ENCODE data around the gene WWTR1. TPM values are rescaled to one million over a fixed set of nuclear protein-coding genes. Genes with fewer than 3 reads are reported as not detected.

WWTR1 gene
- total and polyA plus RNA-seq, 2 of the 8 experiments (the other 6 are each of a cell fraction or from before 2014, with no cell fraction given): 15.7 to 18.6 TPM

DNA sequence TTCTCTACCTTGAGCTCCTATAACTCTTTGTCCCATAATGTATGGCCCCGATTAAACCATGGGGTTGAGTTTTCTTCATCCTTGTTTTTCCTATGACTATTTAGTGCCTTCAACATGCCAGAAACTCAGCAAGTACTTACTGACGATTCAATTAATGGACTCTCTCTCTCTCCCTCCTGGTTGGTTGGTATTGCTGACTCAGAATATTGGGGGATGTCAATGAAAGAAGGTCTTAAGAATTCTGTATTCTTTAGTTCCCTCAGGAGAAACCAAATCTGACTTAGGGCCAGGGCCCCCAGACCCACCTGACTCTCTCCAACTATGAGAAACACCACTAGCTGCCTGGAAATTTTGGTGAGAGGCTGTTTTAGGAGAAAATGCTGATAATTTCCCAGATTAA, 142.6 kb downstream of the WWTR1 start (continued):
- TF ChIP-seq, protein P1, sequence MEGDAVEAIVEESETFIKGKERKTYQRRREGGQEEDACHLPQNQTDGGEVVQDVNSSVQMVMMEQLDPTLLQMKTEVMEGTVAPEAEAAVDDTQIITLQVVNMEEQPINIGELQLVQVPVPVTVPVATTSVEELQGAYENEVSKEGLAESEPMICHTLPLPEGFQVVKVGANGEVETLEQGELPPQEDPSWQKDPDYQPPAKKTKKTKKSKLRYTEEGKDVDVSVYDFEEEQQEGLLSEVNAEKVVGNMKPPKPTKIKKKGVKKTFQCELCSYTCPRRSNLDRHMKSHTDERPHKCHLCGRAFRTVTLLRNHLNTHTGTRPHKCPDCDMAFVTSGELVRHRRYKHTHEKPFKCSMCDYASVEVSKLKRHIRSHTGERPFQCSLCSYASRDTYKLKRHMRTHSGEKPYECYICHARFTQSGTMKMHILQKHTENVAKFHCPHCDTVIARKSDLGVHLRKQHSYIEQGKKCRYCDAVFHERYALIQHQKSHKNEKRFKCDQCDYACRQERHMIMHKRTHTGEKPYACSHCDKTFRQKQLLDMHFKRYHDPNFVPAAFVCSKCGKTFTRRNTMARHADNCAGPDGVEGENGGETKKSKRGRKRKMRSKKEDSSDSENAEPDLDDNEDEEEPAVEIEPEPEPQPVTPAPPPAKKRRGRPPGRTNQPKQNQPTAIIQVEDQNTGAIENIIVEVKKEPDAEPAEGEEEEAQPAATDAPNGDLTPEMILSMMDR (IDR thresholded peaks at IDR 0.05; ENCODE audit: control extremely low read depth in 1 of 3, insufficient read depth in 1 of 3, low read depth in 1 of 3, low read length in 3 of 3): no peak
- TF ChIP-seq ZNF274 (IDR thresholded peaks at IDR 0.05; ENCODE audit: borderline replicate concordance, extremely low read depth, low read length) (no peak), HDAC6 (IDR thresholded peaks at IDR 0.05; ENCODE audit: low read depth, low read length) (no peak), RAD21 (IDR thresholded peaks at IDR 0.05 in 1 of 2, conservative IDR thresholded peaks at IDR 0.05 in 1 of 2; ENCODE audit: low read depth in 2 of 2, low read length in 2 of 2) (no peak), EGR1 (IDR thresholded peaks at IDR 0.05; ENCODE audit: borderline replicate concordance, low read depth, low read length) (no peak)
